ENCODE data around the gene GZMM.

GRCh38 chr19:513368-514165 is 30.3 kb upstream of the GZMM start:
- TF ChIP-seq POLR2A (IDR thresholded peaks at IDR 0.05; ENCODE audit: low read depth, low read length) (no peak), TAF1 (IDR thresholded peaks at IDR 0.05; ENCODE audit: borderline replicate concordance, low read depth, low read length) (no peak)
